A549 (cell line): ENCODE results near the gene PIN1.

Experiments used
- BHLHE40 ChIP-seq: IDR thresholded peaks from 2 replicates; pipeline ENCODE4 v1.6.1; 2012; ENCODE audit warnings: low read depth, low read length, inconsistent platforms
- CBX2 ChIP-seq: fragments of 200-600 bp; sonication (generic); IDR thresholded peaks from 2 replicates; pipeline ENCODE4 v1.6.1; 2016; ENCODE audit warnings: low read depth, mild to moderate bottlenecking, borderline replicate concordance
- CHD2 ChIP-seq: fragments of 150-350 bp; IDR thresholded peaks from 2 replicates; pipeline ENCODE4 v1.6.1; 2014; ENCODE audit warnings: low read length; ENCODE audit not compliant: partially characterized antibody
- EHMT2 ChIP-seq: fragments of 200-600 bp; sonication (generic); IDR thresholded peaks from 2 replicates; pipeline ENCODE4 v1.6.1; 2016; ENCODE audit warnings: antibody characterized with exemption, low read depth, mild to moderate bottlenecking, moderate library complexity
- HDAC2 ChIP-seq: fragments of 200-600 bp; sonication (generic); IDR thresholded peaks from 2 replicates; pipeline ENCODE4 v1.6.1; 2016
- MAFK ChIP-seq: fragments of 450-650 bp; IDR thresholded peaks from 2 replicates; pipeline ENCODE4 v1.6.1; 2014; ENCODE audit not compliant: partially characterized antibody
- MAZ ChIP-seq: fragments of 150-350 bp; IDR thresholded peaks from 2 replicates; pipeline ENCODE4 v1.6.1; 2014; ENCODE audit warnings: antibody characterized with exemption, low read depth, low read length, borderline replicate concordance
- POLR2A ChIP-seq: IDR thresholded peaks from 2 replicates; pipeline ENCODE4 v1.6.1; 2012; ENCODE audit warnings: mild to moderate bottlenecking, low read length
- POLR2AphosphoS2 ChIP-seq: conservative IDR thresholded peaks from 2 replicates; pipeline ENCODE4 v1.6.1; 2012; ENCODE audit warnings: low read length, improper control_type of control experiment, inconsistent platforms
- RAD21 ChIP-seq, 2 experiments: fragments of >200 bp in 1 of 2; sonication (Bioruptor Twin) in 1 of 2; formaldehyde crosslinking in 1 of 2; IDR thresholded peaks in 1 of 2; conservative IDR thresholded peaks in 1 of 2; 2 replicates in 1 of 2; 3 replicates in 1 of 2; pipeline ENCODE4 v1.6.1; 2012 to 2018; ENCODE audit warnings: inconsistent platforms in 1 of 2
- RFX5 ChIP-seq: fragments of 450-650 bp; IDR thresholded peaks from 2 replicates; pipeline ENCODE4 v1.7.1; 2014; ENCODE audit warnings: antibody characterized with exemption, mild to moderate bottlenecking, moderate library complexity
- SMC3 ChIP-seq: fragments of >200 bp; sonication (Bioruptor Twin); formaldehyde crosslinking; IDR thresholded peaks from 3 replicates; pipeline ENCODE4 v1.6.1; 2018; ENCODE audit warnings: inconsistent platforms
- SREBF2 ChIP-seq: fragments of 450-650 bp; IDR thresholded peaks from 2 replicates; pipeline ENCODE4 v1.6.1; 2014; ENCODE audit warnings: mild to moderate bottlenecking, moderate library complexity
- TF ChIP-seq, protein P1 (sequence below): fragments of >200 bp; sonication (Bioruptor Twin); formaldehyde crosslinking; IDR thresholded peaks from 3 replicates; pipeline ENCODE4 v1.5.1; 2016

DNA sequence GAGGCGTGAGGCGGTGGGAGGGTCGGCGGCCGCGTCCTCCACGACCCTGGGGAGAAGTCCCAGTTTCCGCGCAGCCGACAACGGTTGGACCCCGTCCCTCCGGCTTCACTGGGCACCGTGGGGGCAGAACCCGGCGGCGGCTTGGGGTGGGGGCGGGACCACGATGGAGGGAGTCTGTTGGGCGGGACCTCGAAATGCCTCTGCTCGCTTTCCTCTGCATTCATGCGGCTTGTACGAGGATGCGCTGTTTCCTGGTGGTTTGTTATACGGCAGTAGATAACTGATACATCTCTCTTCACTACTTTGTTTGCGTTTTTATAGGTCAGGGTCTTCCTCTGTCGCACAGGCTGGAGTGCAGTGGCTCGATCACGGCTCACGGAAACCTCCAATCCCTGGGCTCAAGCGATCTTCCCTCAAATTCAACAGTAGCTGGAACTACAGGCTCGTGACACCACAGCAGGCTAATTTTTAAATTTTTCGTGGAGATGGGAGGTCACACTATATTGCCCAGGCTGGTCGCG lies 42.0 kb upstream of the PIN1 start:
- TF ChIP-seq POLR2A (no peak), EHMT2 (no peak), MAZ (no peak), HDAC2 (no peak), CBX2 (no peak), BHLHE40 (no peak), SREBF2 (no peak), RAD21 (conservative IDR thresholded peaks at IDR 0.05 in 1 of 2, IDR thresholded peaks at IDR 0.05 in 1 of 2) (no peak), CHD2 (no peak), MAFK (no peak), POLR2AphosphoS2 (no peak), SMC3 (no peak), RFX5 (no peak)
- TF ChIP-seq, protein P1, sequence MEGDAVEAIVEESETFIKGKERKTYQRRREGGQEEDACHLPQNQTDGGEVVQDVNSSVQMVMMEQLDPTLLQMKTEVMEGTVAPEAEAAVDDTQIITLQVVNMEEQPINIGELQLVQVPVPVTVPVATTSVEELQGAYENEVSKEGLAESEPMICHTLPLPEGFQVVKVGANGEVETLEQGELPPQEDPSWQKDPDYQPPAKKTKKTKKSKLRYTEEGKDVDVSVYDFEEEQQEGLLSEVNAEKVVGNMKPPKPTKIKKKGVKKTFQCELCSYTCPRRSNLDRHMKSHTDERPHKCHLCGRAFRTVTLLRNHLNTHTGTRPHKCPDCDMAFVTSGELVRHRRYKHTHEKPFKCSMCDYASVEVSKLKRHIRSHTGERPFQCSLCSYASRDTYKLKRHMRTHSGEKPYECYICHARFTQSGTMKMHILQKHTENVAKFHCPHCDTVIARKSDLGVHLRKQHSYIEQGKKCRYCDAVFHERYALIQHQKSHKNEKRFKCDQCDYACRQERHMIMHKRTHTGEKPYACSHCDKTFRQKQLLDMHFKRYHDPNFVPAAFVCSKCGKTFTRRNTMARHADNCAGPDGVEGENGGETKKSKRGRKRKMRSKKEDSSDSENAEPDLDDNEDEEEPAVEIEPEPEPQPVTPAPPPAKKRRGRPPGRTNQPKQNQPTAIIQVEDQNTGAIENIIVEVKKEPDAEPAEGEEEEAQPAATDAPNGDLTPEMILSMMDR, result no peak
